SU-DHL-6 (cell line): ENCODE measurements around the gene ITFG1.

Experiments
- H2AFZ ChIP-seq: fragments of 200-600 bp; sonication (generic); 2 replicates; pipeline ENCODE4 v1.6.1; 2014; ENCODE audit warnings: low read depth, mild to moderate bottlenecking, moderate library complexity, mixed read lengths, antibody characterized with exemption, low read length; ENCODE audit not compliant: severe bottlenecking
- H3F3A ChIP-seq: fragments of 200-600 bp; shearing (Covaris generic); 2 replicates; pipeline ENCODE4 v1.6.0; 2016; ENCODE audit warnings: antibody characterized with exemption, mild to moderate bottlenecking; ENCODE audit not compliant: insufficient read depth
- H3K27ac ChIP-seq: fragments of 200-600 bp; sonication (generic); 2 replicates; pipeline ENCODE4 v1.5.1; 2016; ENCODE audit warnings: low read depth, mild to moderate bottlenecking, low read length, moderate library complexity, mixed read lengths
- H3K27me3 ChIP-seq: fragments of 200-600 bp; sonication (generic), shearing (Covaris generic); 2 replicates; pipeline ENCODE4 v1.6.0; 2014; ENCODE audit warnings: mild to moderate bottlenecking, low read length
- H3K36me3 ChIP-seq: fragments of 200-600 bp; sonication (generic); 2 replicates; pipeline ENCODE4 v1.6.1; 2014; ENCODE audit warnings: mild to moderate bottlenecking, low read length, mixed read lengths
- H3K4me2 ChIP-seq: fragments of 300-600, 200-600 bp; shearing (Covaris generic), sonication (generic); 2 replicates; pipeline ENCODE4 v1.6.0; 2014; ENCODE audit warnings: low read length, low read depth, mild to moderate bottlenecking; ENCODE audit not compliant: poor library complexity, severe bottlenecking
- H3K4me3 ChIP-seq: fragments of 200-600 bp; sonication (generic); 2 replicates; pipeline ENCODE4 v1.5.1; 2014; ENCODE audit warnings: antibody characterized with exemption, low read length, mild to moderate bottlenecking, mixed read lengths; ENCODE audit not compliant: insufficient read depth, poor library complexity, severe bottlenecking
- H3K79me2 ChIP-seq: fragments of 200-600 bp; sonication (generic); 2 replicates; pipeline ENCODE4 v1.6.1; 2014; ENCODE audit warnings: mild to moderate bottlenecking, low read length, moderate library complexity; ENCODE audit not compliant: insufficient read depth
- H3K9ac ChIP-seq: fragments of 200-600 bp; sonication (generic); 2 replicates; pipeline ENCODE4 v1.7.0; 2014; ENCODE audit warnings: mild to moderate bottlenecking, low read length
- H3K9me2 ChIP-seq: fragments of 200-600 bp; sonication (generic); replicated peaks from 2 replicates; pipeline ENCODE4 v1.6.1; 2014; ENCODE audit warnings: low read length; ENCODE audit not compliant: insufficient read depth
- H3K9me3 ChIP-seq: fragments of 200-600 bp; sonication (generic); 2 replicates; pipeline ENCODE4 v1.6.1; 2014; ENCODE audit warnings: low read length, mixed read lengths; ENCODE audit not compliant: insufficient read depth
- H4K20me1 ChIP-seq: fragments of 200-600 bp; sonication (generic); 2 replicates; pipeline ENCODE4 v1.6.1; 2014; ENCODE audit warnings: low read depth, mild to moderate bottlenecking, antibody characterized with exemption, low read length, moderate library complexity, mixed read lengths
- CTCF ChIP-seq: fragments of 200-600 bp; sonication (generic); IDR thresholded peaks from one replicate; pipeline ENCODE4 v1.5.1; 2017; ENCODE audit warnings: antibody characterized with exemption, mild to moderate bottlenecking, low read length, moderate library complexity; ENCODE audit not compliant: insufficient read depth, poor library complexity, severe bottlenecking
- EZH2phosphoT487 ChIP-seq: fragments of 200-600 bp; sonication (generic), shearing (Covaris generic); conservative IDR thresholded peaks from 2 replicates; pipeline ENCODE4 v1.6.1; 2018; ENCODE audit warnings: mild to moderate bottlenecking, antibody characterized with exemption, low read length, moderate library complexity, mixed read lengths

ITFG1 gene

GRCh38 chr16:47387026-47387734, 73.7 kb downstream of the ITFG1 start:
- Histone ChIP-seq H3K4me2 (no peak overlapping the region), H3K27me3 (no peaks in the 10 kb centered on the region), H4K20me1 (no peaks in the 10 kb centered on the region), H3K27ac (no peak overlapping the region), H3K9me2 (no peaks in the 10 kb centered on the region), H3K4me3 (no peak overlapping the region), H3K36me3 (no peaks in the 10 kb centered on the region; the same call in 1 of the 2 replicates), H3F3A (no peaks in the 10 kb centered on the region), H3K79me2 (no peaks in the 10 kb centered on the region), H2AFZ (no peak overlapping the region), H3K9ac (no peak overlapping the region), H3K9me3 (no peaks in the 10 kb centered on the region)
- TF ChIP-seq CTCF = no peak
- TF ChIP-seq EZH2phosphoT487 = no peak

- TF ChIP-seq CTCF (no peak), EZH2phosphoT487 (no peak)
- Histone ChIP-seq H3K9me3 (no peaks in the 10 kb centered on the region), H3K9me2 (no peaks in the 10 kb centered on the region), H3K79me2 (no peaks in the 10 kb centered on the region), H3K27ac (no peak overlapping the region), H3K4me3 (no peak overlapping the region), H2AFZ (no peak overlapping the region), H3K36me3 (no peaks in the 10 kb centered on the region; the same call in 1 of the 2 replicates), H3K27me3 (no peaks in the 10 kb centered on the region), H3F3A (no peaks in the 10 kb centered on the region), H3K4me2 (no peak overlapping the region), H3K9ac (no peak overlapping the region), H4K20me1 (no peaks in the 10 kb centered on the region)
These were observed 74.6 kb downstream of the ITFG1 start for GRCh38 chr16:47386201-47386718.

GRCh38 chr16:47382362-47382761, 78.5 kb downstream of the ITFG1 start:
- Histone ChIP-seq H3K9me2 (no peaks in the 10 kb centered on the region), H3K27ac (no peak overlapping the region), H4K20me1 (no peaks in the 10 kb centered on the region), H3K4me3 (no peak overlapping the region), H3F3A (no peaks in the 10 kb centered on the region), H3K4me2 (no peak overlapping the region), H3K9me3 (no peaks in the 10 kb centered on the region), H3K79me2 (no peaks in the 10 kb centered on the region), H2AFZ (no peak overlapping the region), H3K9ac (no peak overlapping the region), H3K36me3 (no peaks in the 10 kb centered on the region; the same call in 1 of the 2 replicates), H3K27me3 (no peaks in the 10 kb centered on the region)
- TF ChIP-seq CTCF = no peak
- no peak for TF ChIP-seq EZH2phosphoT487
